HCT116 (cell line): ENCODE results near the gene SLC39A12. TPM values are rescaled to one million over a fixed set of nuclear protein-coding genes. Genes with fewer than 3 reads are reported as not detected.

Experiments
- ATAC-seq: fragments of 200-7000 bp; cut with Tn5 transposase; 2 replicates; pipeline ENCODE4 v1.9.1; 2020; ENCODE audit warnings: mild to moderate bottlenecking, moderate library complexity
- BruUV-seq: library from RNA; stranded (reverse); fragments of 400-500 nt; replicated peaks from 2 replicates; lab custom pipeline; 2021; lab: Mats Ljungman, UMichigan
- CTCF ChIA-PET: fragments of 300-600 bp; sonication (Branson Sonifier 250); formaldehyde crosslinking; loops from one replicate; lab custom pipeline; 2021; ENCODE audit warnings: antibody characterized with exemption; lab: Charles Lee
- POLR2A ChIA-PET: fragments of 300-600, 350-600 bp; sonication (Branson Sonifier 250); formaldehyde crosslinking; loops from one replicate; lab custom pipeline; 2021; ENCODE audit warnings: antibody characterized with exemption; lab: Charles Lee
- RAD21 ChIA-PET, 2 experiments: fragments of 300-600 bp; sonication (Branson Sonifier 250); formaldehyde crosslinking; loops; one replicate each; lab custom pipeline; 2023; ENCODE audit warnings: low total read pairs in 2 of 2; ENCODE audit not compliant: uncharacterized antibody in 2 of 2, unreplicated experiment in 2 of 2, low non-redundant PET in 1 of 2; lab: Charles Lee
- DNase-seq: peaks from one replicate; pipeline ENCODE4 v3.0.0-alpha.2; 2010; ENCODE audit warnings: low read depth, low spot score
- H2AFZ ChIP-seq: fragments of 200-600 bp; shearing (Covaris generic), sonication (generic); 2 replicates; pipeline ENCODE4 v1.6.1; 2017; ENCODE audit warnings: low read depth, mixed run types, mixed read lengths, antibody characterized with exemption, low read length; ENCODE audit not compliant: poor library complexity, severe bottlenecking
- H3K27ac ChIP-seq: 2 replicates; pipeline ENCODE4 v1.5.1; 2012; ENCODE audit warnings: low read depth, low read length
- H3K27me3 ChIP-seq: fragments of 200-600 bp; sonication (generic); 2 replicates; pipeline ENCODE4 v1.6.1; 2016; ENCODE audit warnings: mixed run types, low read length, mixed read lengths; ENCODE audit not compliant: insufficient read depth
- H3K36me3 ChIP-seq, 2 experiments: fragments of 200-500 bp in 1 of 2; fragments of 200-600 bp in 1 of 2; sonication (Bioruptor generic) in 1 of 2; sonication (generic) in 1 of 2; 2 replicates each; pipeline versions ENCODE4 v1.5.1 to v1.6.1; 2014 to 2016; ENCODE audit warnings: low read length in 2 of 2, inconsistent platforms in 1 of 2, mixed read lengths in 1 of 2, mixed run types in 1 of 2; ENCODE audit not compliant: insufficient read depth in 2 of 2, control insufficient read depth in 1 of 2
- H3K4me1 ChIP-seq, 2 experiments: fragments of 200-600 bp in 1 of 2; sonication (generic) in 1 of 2; 2 replicates each; pipeline versions ENCODE4 v1.5.1 to v1.6.1; 2012 to 2017; ENCODE audit warnings: low read length in 2 of 2, inconsistent platforms in 1 of 2, mild to moderate bottlenecking in 1 of 2, mixed read lengths in 1 of 2, mixed run types in 1 of 2, moderate library complexity in 1 of 2; ENCODE audit not compliant: insufficient read depth in 2 of 2, control insufficient read depth in 1 of 2
- H3K4me2 ChIP-seq: fragments of 200-600 bp; sonication (generic); 2 replicates; pipeline ENCODE4 v1.6.1; 2017; ENCODE audit warnings: mixed run types, low read length, mixed read lengths
- H3K4me3 ChIP-seq, 2 experiments: fragments of 200-600 bp in 1 of 2; sonication (generic) in 1 of 2; replicated peaks in 1 of 2; 2 replicates each; pipeline ENCODE4 v1.5.1; 2011 to 2016; ENCODE audit warnings: low read length in 2 of 2, control low read depth in 1 of 2, low read depth in 1 of 2, mild to moderate bottlenecking in 1 of 2, mixed read lengths in 1 of 2, mixed run types in 1 of 2
- H3K79me2 ChIP-seq: fragments of 200-600 bp; sonication (generic); 2 replicates; pipeline ENCODE4 v1.6.1; 2017; ENCODE audit warnings: mild to moderate bottlenecking, mixed run types, low read length, moderate library complexity, mixed read lengths; ENCODE audit not compliant: insufficient read depth
- H3K9ac ChIP-seq: fragments of 200-600 bp; sonication (generic); 2 replicates; pipeline ENCODE4 v1.6.1; 2016; ENCODE audit warnings: low read length, mixed read lengths
- H3K9me2 ChIP-seq: fragments of 200-600 bp; sonication (generic), shearing (Covaris generic); 2 replicates; pipeline ENCODE4 v1.6.1; 2017; ENCODE audit warnings: mixed run types, mild to moderate bottlenecking, moderate library complexity; ENCODE audit not compliant: insufficient read depth
- H3K9me3 ChIP-seq, 2 experiments: fragments of 200-500 bp in 1 of 2; fragments of 200-600 bp in 1 of 2; sonication (Bioruptor generic) in 1 of 2; sonication (generic) in 1 of 2; 2 replicates each; pipeline ENCODE4 v1.6.1; 2014 to 2017; ENCODE audit warnings: low read length in 2 of 2, mixed read lengths in 2 of 2, inconsistent platforms in 1 of 2, low read depth in 1 of 2, mild to moderate bottlenecking in 1 of 2, mixed run types in 1 of 2, moderate library complexity in 1 of 2; ENCODE audit not compliant: control insufficient read depth in 1 of 2, insufficient read depth in 1 of 2
- H4K20me1 ChIP-seq: fragments of 200-600 bp; sonication (generic), shearing (Covaris generic); 2 replicates; pipeline ENCODE4 v1.6.1; 2017; ENCODE audit warnings: mixed run types, mild to moderate bottlenecking, moderate library complexity; ENCODE audit not compliant: insufficient read depth
- CEBPB ChIP-seq: IDR thresholded peaks from 2 replicates; pipeline ENCODE4 v1.6.1; 2012; ENCODE audit warnings: low read depth
- ELF1 ChIP-seq: IDR thresholded peaks from 2 replicates; pipeline ENCODE4 v1.6.1; 2012; ENCODE audit warnings: low read depth, borderline replicate concordance
- EZH2 ChIP-seq: fragments of 200-600 bp; sonication (generic); IDR thresholded peaks from 2 replicates; pipeline ENCODE4 v1.6.1; 2017; ENCODE audit warnings: antibody characterized with exemption, mixed run types
- FOSL1 ChIP-seq: IDR thresholded peaks from 2 replicates; pipeline ENCODE4 v1.6.1; 2012; ENCODE audit warnings: low read depth
- POLR2A ChIP-seq: IDR thresholded peaks from 2 replicates; pipeline ENCODE4 v1.7.0; 2011; ENCODE audit warnings: borderline replicate concordance; ENCODE audit not compliant: insufficient read depth, insufficient read length; ENCODE audit errors: extremely low read depth
- REST ChIP-seq: IDR thresholded peaks from 2 replicates; pipeline ENCODE4 v1.6.1; 2012; ENCODE audit warnings: low read depth
- SP1 ChIP-seq: IDR thresholded peaks from 2 replicates; pipeline ENCODE4 v1.6.1; 2012; ENCODE audit warnings: low read depth
- YY1 ChIP-seq: IDR thresholded peaks from 2 replicates; pipeline ENCODE4 v1.6.1; 2011; ENCODE audit warnings: low read length, low read depth, moderate library complexity, mild to moderate bottlenecking; ENCODE audit not compliant: insufficient replicate concordance; ENCODE audit errors: extremely low read depth
- intact Hi-C: fragments of 100-400 bp; cut with micrococcal nuclease; formaldehyde crosslinking; loops from 2 replicates; pipeline ENCODE4 v1.10.0; 2022
- total RNA-seq: library from RNA; stranded (reverse); gene quantifications from one replicate; pipeline ENCODE4 v1.2.1, GENCODE V29; 2021; ENCODE audit not compliant: unreplicated experiment

Gene SLC39A12
- total RNA-seq, 1 experiment from 2014 or later: not detected

- H3K79me2 ChIP-seq: no peaks in the 10 kb centered on the region
- H3K9me2 ChIP-seq: no peaks in the 10 kb centered on the region
- TF ChIP-seq EZH2: no peak
- no peak for TF ChIP-seq YY1
- TF ChIP-seq ELF1: no peak
- no peak for TF ChIP-seq SP1
- TF ChIP-seq FOSL1: no peak
- no peak for TF ChIP-seq CEBPB
- no peak for TF ChIP-seq POLR2A
- TF ChIP-seq REST: no peak
- H3K4me2 ChIP-seq: no peak overlapping the region
- ChIA-PET POLR2A (no interaction called here), RAD21 (no interaction called here), CTCF (no interaction called here)
- no peak overlapping the region for H3K9ac ChIP-seq
- DNase-seq (no peak), ATAC-seq (no peak)
- H3K27ac ChIP-seq: no peak overlapping the region
- no peaks in the 10 kb centered on the region for H4K20me1 ChIP-seq
- H3K27me3 ChIP-seq: no peaks in the 10 kb centered on the region
- H3K9me3 ChIP-seq: no peaks in the 10 kb centered on the region
- H2AFZ ChIP-seq: no peak overlapping the region
- BruUV-seq: no TSS peak
- intact Hi-C loops: no loop called here
- H3K4me1 ChIP-seq: no peaks in the 10 kb centered on the region
- no peak overlapping the region for H3K4me3 ChIP-seq
- no peaks in the 10 kb centered on the region for H3K36me3 ChIP-seq
Observed at GRCh38 chr10:17918187-17918903, 33.4 kb upstream of the SLC39A12 start.
